ENCODE measurements around the gene ZNF17.

Gene ZNF17

DNA sequence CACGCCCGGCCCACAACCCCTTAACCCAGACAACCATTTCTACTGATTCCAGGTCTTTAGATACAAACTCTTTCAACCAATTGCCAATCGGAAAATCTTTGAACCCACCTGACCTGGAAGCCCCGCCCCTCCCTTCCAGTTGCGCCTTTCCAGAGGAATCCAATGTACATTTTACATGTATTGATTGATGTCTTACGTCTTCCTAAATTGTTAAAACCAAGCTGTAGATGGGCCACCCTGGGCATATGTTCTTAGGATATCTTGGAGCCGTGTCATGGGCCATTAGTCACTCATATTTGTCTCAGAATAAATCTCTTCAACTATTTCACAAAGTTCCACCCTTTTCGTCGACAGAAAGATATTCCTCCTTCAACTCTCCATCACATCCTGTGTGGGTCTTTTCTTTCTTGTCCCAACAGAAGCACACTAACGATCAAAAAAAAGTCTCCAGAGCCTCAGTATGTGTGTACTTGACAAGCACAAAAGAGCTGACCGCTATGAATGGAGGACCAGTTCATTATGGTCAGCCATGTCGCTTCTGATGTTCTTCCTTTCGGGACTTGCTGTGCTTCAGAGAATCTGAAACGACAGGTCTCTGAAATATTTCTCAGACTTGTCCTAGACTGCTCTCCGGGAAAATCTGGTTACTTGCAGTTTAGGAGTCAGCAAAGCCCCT lies 23.6 kb downstream of the ZNF17 start:
- DNase-seq: no peak

GRCh38 chr19:57435062-57435978 lies 24.4 kb downstream of the ZNF17 start, which contains the start of gene ZNF749:
ZNF749 (plus strand) TSS chr19:57435325; CDS start chr19:57435579, 254 bp downstream.
- DNase-seq: peak; percentile 99

GRCh38 chr19:57436417-57436816 lies 25.5 kb downstream of the ZNF17 start:
- no peak for DNase-seq

DNA sequence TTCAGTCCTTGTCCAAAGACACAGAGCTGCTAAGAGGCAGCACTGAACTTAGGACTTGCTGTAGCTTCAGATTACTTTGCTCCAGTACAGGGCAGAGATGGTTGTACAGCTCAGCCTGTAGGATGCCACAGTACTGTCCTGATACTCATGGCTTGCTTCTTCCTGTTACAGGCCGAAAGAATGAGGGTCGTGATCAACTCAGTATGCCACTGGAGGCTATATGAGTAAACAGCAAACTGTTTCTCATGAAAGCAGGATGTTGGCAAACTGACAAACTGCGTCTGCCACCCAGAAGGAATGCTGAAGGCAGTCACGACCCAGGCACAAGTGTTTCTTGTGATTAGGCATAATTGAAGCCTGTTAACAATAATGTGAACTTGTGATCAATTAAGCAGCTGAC lies 27.0 kb downstream of the ZNF17 start:
- no peak for DNase-seq

- DNase-seq: no peak
Measured at GRCh38 chr19:57438925-57439324, 28.0 kb downstream of the ZNF17 start.

GRCh38 chr19:57441979-57442752 lies 31.2 kb downstream of the ZNF17 start:
- DNase-seq: no peak

GRCh38 chr19:57443121-57443696 lies 32.2 kb downstream of the ZNF17 start:
- DNase-seq: no peak

DNA sequence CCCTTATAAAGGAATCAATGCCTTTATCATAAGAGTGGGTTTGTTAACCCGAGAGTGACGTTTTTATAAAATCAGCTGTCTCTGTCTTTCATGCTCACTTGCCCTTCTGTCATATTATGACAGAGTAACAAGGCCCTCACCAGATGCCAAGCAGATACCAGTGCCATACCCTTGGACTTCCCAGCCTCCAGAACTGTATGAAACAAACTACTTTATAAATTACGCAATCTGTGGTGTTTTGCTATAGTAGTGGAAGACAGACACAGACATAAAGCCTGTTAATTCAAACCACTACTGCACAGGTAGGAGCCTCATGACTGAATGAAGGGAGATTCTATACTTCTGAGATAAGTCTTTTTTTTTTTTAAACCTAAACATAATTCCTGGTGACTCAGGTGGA lies 41.3 kb downstream of the ZNF17 start:
- no peak for DNase-seq

DNA sequence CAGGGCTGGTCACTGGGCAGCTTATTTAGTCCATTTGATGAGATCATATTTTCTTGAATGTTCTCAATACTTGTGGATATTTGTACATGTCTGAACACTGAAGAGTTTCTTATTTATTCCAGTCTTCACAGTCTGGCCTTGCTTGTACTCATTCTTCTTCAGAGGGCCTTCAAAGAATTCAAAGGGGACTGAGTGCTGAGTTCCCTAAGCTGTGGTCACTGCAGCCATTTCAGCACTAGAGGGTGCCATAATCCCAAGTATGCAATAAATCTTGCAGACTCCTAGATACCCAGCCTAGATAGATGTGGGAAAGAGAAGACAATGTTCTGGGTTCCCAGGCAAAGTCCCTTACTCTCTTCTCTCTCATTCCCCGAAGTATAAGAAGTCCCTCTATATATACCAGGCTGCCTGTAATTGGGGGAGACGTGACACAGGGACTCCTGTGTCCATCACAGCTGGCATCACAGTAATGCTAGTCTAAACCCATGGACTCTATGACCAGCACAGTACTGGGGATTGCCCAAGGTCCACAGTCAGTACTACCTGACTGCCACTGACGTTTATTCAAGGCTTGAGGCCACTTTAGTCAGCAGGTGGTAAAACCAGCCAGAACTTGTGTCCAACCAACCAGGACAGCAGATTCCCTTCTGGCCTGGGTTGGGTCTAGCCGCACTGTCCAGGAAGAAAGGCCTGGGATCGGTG lies 54.9 kb downstream of the ZNF17 start:
- DNase-seq: no peak

GRCh38 chr19:57466489-57466888 lies 55.5 kb downstream of the ZNF17 start:
- no peak for DNase-seq
